HT-29 (cell line): ENCODE data around the gene KLRK1. TPM values are rescaled to one million over a fixed set of nuclear protein-coding genes. Genes with fewer than 3 reads are reported as not detected.
A peak's percentile ranks its signal among the peaks of the same experiment; 100 is the strongest.
"Not testable (repeated sequence)": the region's sequence is repeated elsewhere in the genome, so short reads cannot be mapped to it uniquely, and the experiment has no call there.

Experiments used
- DNase-seq: peaks from one replicate; pipeline ENCODE4 v3.0.0-alpha.2; 2015; ENCODE audit warnings: low spot score
- total RNA-seq: library from RNA; depleted of rRNA; stranded (reverse); fragments of >200 nt; shearing (Covaris generic); gene quantifications from 2 replicates; pipeline ENCODE4 v1.2.3, GENCODE V29; 2014; rRNA removed

The KLRK1 gene
- total RNA-seq: 0.05 TPM in 1 of 2 replicates, not detected in the other

DNA sequence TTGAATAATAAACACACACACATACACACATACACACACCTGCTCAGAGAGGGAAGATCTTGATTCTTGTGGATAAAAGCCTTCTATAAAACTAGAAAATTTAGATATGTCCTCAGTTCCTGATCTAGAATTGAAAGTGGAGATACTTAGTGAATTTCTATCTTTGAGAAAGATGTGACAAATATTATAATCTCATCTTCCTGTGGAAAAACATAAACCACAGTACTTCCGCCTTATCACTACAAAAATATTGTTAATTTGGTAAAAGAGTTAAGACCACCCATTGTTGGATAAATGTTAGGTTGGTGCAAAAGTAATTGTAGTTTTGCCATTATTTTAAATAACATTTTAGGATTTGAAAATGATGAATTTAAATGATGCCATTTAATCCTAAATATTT lies at the start of gene KLRK1:
Gene KLRK1, minus strand, starts transcription at position 138 of the 400 bp plus-strand sequence. CDS start 1,231 bp downstream, outside the sequence.
- DNase-seq: no peak

- not testable (repeated sequence) for DNase-seq
Measured at GRCh38 chr12:10437601-10438000, 47.8 kb upstream of the KLRK1 start.

DNA sequence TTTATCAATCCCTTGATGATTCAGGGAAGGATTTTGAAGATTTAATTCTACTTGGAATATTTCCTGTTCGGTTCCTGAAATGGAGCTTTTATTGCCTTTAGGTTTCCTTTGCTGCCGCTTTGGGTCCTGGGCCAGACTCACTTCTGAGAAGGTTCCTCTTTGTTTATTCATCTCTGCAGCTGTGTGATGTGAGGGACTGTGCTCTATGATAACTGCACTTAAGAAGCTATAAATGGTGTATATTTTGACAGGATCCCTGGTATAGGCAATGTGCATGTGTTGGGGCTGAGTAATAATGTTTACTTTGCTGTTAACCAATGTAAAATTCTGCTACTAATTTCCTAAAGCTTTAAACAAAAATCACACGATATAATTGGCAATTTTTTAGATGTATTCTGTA lies 46.0 kb upstream of the KLRK1 start, which contains the start of gene KLRC2:
Gene KLRC2, minus strand, starts transcription at position 195 of the 400 bp plus-strand sequence. Its CDS starts 24 bp downstream, at position 171.
- DNase-seq: peak; percentile 57

DNA sequence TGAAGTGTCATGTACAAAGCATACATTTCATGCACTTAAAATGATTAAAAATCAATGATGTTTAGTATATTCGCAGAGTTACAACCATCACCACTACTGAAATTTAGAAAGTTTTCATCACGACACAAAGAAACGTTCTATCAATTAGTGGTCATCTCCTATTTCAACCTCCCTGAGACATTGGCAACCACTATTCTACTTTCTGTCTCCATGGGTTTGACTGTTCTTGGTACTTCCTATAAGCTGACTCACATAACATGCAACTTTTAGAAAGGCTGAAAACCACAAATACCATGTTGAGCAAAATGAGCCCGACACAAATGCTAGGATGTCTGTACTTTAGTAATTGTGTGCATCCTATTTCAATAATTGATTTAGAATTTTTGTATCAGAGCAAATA lies 40.8 kb upstream of the KLRK1 start:
- DNase-seq: not testable (repeated sequence)

DNA sequence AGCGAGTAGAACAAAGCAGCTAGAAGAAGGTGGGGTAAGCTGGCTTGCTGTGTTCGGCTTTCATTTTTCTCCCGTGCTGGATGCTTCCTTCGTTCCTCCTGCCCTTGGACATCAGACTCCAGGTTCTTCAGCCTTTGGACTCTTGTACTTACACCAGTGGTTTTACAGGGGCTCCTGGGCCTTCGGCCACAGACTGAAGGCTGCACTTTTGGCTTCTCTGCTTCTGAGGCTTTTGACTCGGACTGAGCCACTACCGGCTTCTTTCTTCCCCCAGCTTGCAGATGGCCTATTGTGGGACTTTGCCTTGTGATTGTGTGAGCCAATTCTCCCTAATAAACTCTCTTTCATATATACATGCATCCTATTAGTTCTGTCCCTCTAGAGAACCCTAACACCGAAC lies 36.1 kb upstream of the KLRK1 start:
- not testable (repeated sequence) for DNase-seq

DNA sequence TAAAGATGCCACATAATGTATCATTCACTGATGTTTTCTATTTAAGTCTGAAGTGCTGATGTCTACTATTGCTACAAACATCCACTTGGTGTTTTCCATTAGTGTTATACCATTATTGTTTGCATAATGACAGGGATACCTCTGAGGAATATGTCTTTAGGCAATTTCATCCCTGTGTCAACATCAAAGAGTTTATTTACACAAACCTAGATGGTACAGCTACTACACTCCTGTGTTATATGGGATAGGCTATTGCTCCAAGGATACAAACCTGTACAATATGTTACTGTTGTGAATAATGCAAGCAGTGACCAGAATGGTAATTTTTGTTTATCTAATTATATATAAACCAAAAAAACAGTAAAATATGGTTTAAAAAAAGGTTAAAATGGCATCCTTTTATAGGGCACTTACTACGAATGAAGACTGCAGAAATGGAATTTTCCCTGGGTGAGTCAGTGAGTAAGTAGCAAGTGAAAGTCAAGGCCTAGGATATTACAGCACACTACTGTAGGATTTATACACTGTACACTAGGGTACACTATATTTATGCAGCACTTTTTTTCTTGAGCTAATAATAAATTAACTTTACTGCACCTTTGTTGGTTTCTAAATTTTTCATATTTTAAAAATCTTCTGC lies 34.5 kb upstream of the KLRK1 start:
- not testable (repeated sequence) for DNase-seq

DNA sequence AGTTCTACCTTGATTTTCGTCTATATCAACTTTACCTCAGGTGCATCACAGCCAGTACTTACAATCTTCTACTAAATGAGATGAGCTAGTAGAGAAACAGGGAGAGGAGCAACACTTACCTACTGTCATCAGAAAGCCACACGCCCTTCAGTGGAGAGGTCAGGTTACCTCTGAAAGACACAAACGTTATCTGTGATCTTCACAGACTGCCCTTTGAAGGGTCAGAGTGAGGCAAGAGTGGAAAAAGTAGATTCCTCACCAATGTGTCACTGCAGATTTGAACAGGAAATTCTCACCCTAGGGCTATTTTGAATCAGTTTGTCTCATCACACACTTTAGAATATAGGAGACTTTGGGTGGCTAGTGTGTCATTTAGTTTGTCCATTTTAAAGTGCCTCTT lies 32.3 kb upstream of the KLRK1 start:
- not testable (repeated sequence) for DNase-seq

GRCh38 chr12:10420334-10420733 lies 30.5 kb upstream of the KLRK1 start, which contains the start of gene KLRC3:
Gene KLRC3 (minus strand): TSS chr12:10420595. CDS start chr12:10420550, 45 bp downstream.
- DNase-seq: peak; percentile 31

DNA sequence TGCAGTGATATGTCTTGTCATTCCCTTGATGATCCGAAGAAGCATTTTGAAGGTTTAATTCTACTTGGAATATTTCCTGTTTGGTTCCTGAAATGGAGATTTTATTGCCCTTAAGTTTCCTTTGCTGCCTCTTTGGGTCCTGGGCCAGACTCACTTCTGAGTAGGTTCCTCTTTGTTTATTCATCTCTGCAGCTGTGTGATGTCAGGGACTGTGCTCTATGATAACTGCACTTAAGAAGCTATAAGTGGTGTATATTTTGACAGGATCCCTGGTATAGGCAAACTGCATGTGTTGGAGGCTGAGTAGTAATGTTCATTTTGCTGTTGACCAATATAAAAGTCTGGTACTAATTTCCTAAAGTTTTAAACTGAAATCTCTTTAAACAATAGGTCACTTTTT lies 19.6 kb upstream of the KLRK1 start, which contains the start of gene KLRC4:
Gene KLRC4, minus strand, starts transcription at position 366 of the 400 bp plus-strand sequence. Its CDS starts 182 bp downstream, at position 184.
- DNase-seq: no peak

GRCh38 chr12:10408842-10409241 lies 19.0 kb upstream of the KLRK1 start:
- DNase-seq: no peak

DNA sequence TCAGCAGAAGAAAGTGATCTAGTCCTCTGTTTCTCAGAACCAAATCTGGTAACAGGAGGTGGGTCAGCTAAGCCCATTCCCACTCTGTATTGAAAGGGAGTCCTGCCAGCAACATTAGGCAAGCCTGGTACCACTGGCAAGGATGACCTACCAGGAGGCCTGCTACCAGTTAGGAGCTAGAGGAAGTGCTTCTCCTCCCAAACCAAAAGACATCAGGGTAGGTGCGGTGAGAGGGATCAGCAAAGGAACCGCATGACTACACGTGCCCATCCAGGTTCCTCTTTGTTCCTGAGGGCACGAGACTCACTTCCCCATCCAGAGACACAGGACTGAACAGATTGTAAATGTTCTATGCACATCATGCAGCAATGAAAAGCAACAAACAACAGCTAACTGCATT lies 16.9 kb upstream of the KLRK1 start:
- no peak for DNase-seq

DNA sequence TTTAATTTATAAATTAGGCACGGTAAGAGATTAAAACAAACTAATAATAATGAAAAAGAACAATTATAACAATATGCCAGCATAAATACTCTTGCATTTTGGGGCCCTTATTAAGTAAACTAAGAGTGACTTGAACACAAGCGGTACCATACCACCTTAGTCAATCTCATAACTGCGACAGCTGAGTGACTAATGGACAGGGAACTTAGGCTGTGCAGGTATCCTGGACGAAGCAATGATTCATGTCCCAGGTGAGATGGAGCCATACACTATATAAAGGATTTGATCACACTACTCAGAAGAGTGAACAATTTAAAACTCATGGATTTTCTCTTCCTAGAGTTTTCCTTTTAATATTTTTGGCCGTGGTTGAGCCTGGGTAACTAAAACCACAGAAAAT lies 15.5 kb upstream of the KLRK1 start:
- no peak for DNase-seq

- DNase-seq: no peak
Measured at GRCh38 chr12:10404798-10405197, 15.0 kb upstream of the KLRK1 start.

GRCh38 chr12:10400829-10401228 lies 11.0 kb upstream of the KLRK1 start:
- DNase-seq: no peak

- DNase-seq: no peak
Measured at GRCh38 chr12:10398168-10398567, 8.3 kb upstream of the KLRK1 start.

- peak; percentile 35 for DNase-seq
Measured at GRCh38 chr12:10397296-10397695, 7.5 kb upstream of the KLRK1 start.

DNA sequence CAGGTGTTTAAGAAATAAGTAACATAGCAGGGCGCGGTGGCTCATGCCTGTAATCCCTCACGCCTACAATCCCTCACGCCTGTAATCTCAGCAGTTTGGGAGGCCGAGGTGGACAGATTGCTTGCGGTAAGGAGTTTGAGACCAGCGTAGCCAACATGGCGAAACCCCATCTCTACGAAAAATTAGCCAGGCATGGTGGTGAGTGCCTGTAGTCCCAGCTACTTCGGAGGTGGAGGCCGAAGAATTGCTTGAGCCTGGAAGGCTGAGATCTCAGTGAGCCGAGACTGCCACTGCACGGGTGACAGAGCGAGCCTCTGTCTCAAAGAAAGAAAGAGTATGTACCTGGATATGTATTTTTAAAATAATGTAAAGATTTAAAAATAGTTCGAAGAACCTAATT lies 6.3 kb upstream of the KLRK1 start:
- DNase-seq: not testable (repeated sequence)

GRCh38 chr12:10395390-10395998 lies 5.7 kb upstream of the KLRK1 start:
- DNase-seq: peak; percentile 85

DNA sequence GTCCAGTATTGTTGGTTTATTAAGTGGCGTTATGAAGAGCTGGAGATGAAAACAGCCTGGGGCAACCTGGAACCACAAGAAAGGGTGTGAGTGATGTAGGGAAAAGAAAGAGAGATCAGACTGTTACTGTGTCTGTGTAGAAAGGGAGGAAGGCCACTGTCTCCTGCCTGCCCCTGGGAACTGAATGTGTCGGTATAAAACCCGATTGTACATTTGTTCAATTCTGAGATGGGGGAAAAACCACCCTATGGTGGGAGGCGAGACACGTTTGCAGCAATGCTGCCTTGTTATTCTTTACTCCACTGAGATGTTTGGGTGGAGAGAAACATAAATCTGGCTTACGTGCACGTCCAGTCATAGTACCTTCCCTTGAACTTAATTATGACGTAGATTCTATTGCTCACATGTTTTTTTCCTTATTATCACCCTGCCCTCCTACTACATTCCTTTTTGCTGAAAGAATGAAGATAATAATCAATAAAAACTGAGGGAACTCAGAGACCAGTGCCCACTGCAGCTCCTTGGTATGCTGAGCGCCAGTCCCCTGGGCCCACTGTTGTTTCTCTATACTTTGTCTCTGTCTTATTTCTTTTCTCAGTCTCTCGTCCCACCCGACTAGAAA lies 4.8 kb upstream of the KLRK1 start:
- DNase-seq: not testable (repeated sequence)

GRCh38 chr12:10393291-10393690 lies 3.5 kb upstream of the KLRK1 start:
- no peak for DNase-seq

- DNase-seq: peak; percentile 77
Measured at GRCh38 chr12:10392394-10392930, 2.6 kb upstream of the KLRK1 start.

DNA sequence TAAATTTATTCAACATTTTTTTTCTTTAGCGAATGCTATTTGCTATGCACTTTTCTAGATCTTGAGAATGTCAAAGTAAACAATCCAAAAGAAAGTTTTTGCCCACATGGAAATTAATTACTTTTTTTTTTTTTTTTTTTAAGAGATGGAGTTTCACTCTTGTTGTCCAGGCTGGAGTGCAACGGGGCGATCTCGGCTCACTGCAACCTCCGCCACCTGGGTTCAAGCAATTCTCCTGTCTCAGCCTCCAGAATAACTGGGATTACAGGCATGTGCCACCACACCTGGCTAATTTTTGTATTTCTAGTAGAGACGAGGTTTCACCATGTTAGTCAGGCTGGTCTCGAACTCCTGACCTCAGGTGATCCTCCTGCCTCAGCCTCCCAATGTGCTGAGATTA lies 1.1 kb upstream of the KLRK1 start:
- not testable (repeated sequence) for DNase-seq
